Tibial nerve (tissue), 4 donors: ENCODE results near the gene SON. TPM values are rescaled to one million over a fixed set of nuclear protein-coding genes. Genes with fewer than 3 reads are reported as not detected.

Source experiments
- DNase-seq, 2 donors: peaks; one replicate each; pipeline ENCODE4 v3.0.0-alpha.2; 2019; ENCODE audit warnings: low spot score in 2 of 2
- H3K27ac ChIP-seq, 4 donors: fragments of 200-600 bp; sonication (generic) in 3 of 4; one replicate each; pipeline ENCODE4 v1.5.1; 2017 to 2019; ENCODE audit warnings: mild to moderate bottlenecking in 1 of 4
- H3K27me3 ChIP-seq, 2 donors: fragments of 200-600 bp; sonication (generic) in 1 of 2; one replicate each; pipeline versions ENCODE4 v1.5.1 to v1.6.0; 2017 to 2019
- H3K36me3 ChIP-seq, 3 donors: fragments of 200-600 bp; sonication (generic); one replicate each; pipeline ENCODE4 v1.5.1; 2018 to 2019
- H3K4me1 ChIP-seq, 4 donors: fragments of 200-600 bp; sonication (generic) in 3 of 4; one replicate each; pipeline ENCODE4 v1.5.1; 2017 to 2019
- H3K4me3 ChIP-seq, 4 donors: fragments of 200-600 bp; sonication (generic) in 3 of 4; one replicate each; pipeline ENCODE4 v1.5.1; 2017 to 2019; ENCODE audit warnings: mild to moderate bottlenecking in 1 of 4, moderate library complexity in 1 of 4
- H3K9me3 ChIP-seq, 4 donors: fragments of 200-600 bp; sonication (generic) in 3 of 4; one replicate each; pipeline ENCODE4 v1.5.1; 2017 to 2019
- CTCF ChIP-seq, 5 experiments: fragments of 200-600 bp in 3 of 5; fragments of 450-650 bp in 2 of 5; sonication (generic) in 3 of 5; IDR thresholded peaks; one replicate each; pipeline ENCODE4 v1.5.1; 2016 to 2019; ENCODE audit warnings: antibody characterized with exemption in 5 of 5, mild to moderate bottlenecking in 3 of 5, moderate library complexity in 2 of 5
- EP300 ChIP-seq, 2 donors: sonication (generic); formaldehyde crosslinking; IDR thresholded peaks; one replicate each; pipeline ENCODE4 v1.6.1; 2017; ENCODE audit warnings: antibody characterized with exemption in 2 of 2, mild to moderate bottlenecking in 1 of 2
- POLR2A ChIP-seq, 2 donors: fragments of 450-650 bp; IDR thresholded peaks; one replicate each; pipeline ENCODE4 v1.6.1; 2017; ENCODE audit warnings: antibody characterized with exemption in 2 of 2, mild to moderate bottlenecking in 2 of 2, moderate library complexity in 2 of 2
- WGBS, 2 donors: methylation state at CpG; one replicate each; pipeline ENCODE4 v1.1.5; 2018; 5-methylcytosine and 5-hydroxymethylcytosine counted together
- total RNA-seq, 4 donors: library from RNA; depleted of rRNA; stranded (reverse); fragments of >200 nt; gene quantifications; one replicate each; pipeline ENCODE4 v1.1.0, GENCODE V29; 2016

Gene SON
- total RNA-seq, 4 donors from 2014 or later = 243 to 283 (median 271) TPM

GRCh38 chr21:33560965-33561364 lies 18.1 kb downstream of the SON start:
- no peaks in the 10 kb centered on the region for H3K27me3 ChIP-seq
- no peaks in the 10 kb centered on the region for H3K9me3 ChIP-seq
- no peak overlapping the region for H3K4me3 ChIP-seq
- peaks cover 0 to 70% (median 16%) of the 10 kb centered on the region in 3 donors for H3K36me3 ChIP-seq
- peaks cover 0 to 40% (median 2%) of the 10 kb centered on the region in 4 donors for H3K4me1 ChIP-seq
- no peak for TF ChIP-seq CTCF (IDR thresholded peaks at IDR 0.05)
- TF ChIP-seq EP300 (IDR thresholded peaks at IDR 0.05) = no peak
- TF ChIP-seq POLR2A (IDR thresholded peaks at IDR 0.05) = no peak
- no peak overlapping the region for H3K27ac ChIP-seq
- DNase-seq = no peak

- TF ChIP-seq POLR2A (IDR thresholded peaks at IDR 0.05) (no peak), CTCF (IDR thresholded peaks at IDR 0.05) (no peak), EP300 (IDR thresholded peaks at IDR 0.05) (no peak)
- Histone ChIP-seq H3K27ac (no peak overlapping the region), H3K4me3 (no peak overlapping the region), H3K4me1 (peaks cover 0 to 36% (median under 1%) of the 10 kb centered on the region in 4 donors), H3K27me3 (no peaks in the 10 kb centered on the region), H3K9me3 (no peaks in the 10 kb centered on the region), H3K36me3 (peaks cover 0 to 65% (median 16%) of the 10 kb centered on the region in 3 donors)
- 63% methylated on average over 2 of the region's 2 CpGs for WGBS, 2 donors
- DNase-seq = no peak
Observed at GRCh38 chr21:33561373-33561772, 18.5 kb downstream of the SON start.

- Histone ChIP-seq H3K4me1 (peaks cover 0 to 29% (median 0%) of the 10 kb centered on the region in 4 donors), H3K9me3 (no peaks in the 10 kb centered on the region), H3K27me3 (no peaks in the 10 kb centered on the region), H3K4me3 (no peak overlapping the region), H3K27ac (no peak overlapping the region), H3K36me3 (peaks cover 0 to 61% (median 16%) of the 10 kb centered on the region in 3 donors)
- WGBS, 2 donors = 92 to 93% methylated on average over 2 of the region's 2 CpGs
- DNase-seq = no peak
- TF ChIP-seq EP300 (IDR thresholded peaks at IDR 0.05) (no peak), CTCF (IDR thresholded peaks at IDR 0.05) (no peak), POLR2A (IDR thresholded peaks at IDR 0.05) (no peak)
Observed at GRCh38 chr21:33562389-33562788, 19.6 kb downstream of the SON start.

GRCh38 chr21:33566514-33566913 lies 23.7 kb downstream of the SON start:
- H3K9me3 ChIP-seq = no peaks in the 10 kb centered on the region
- no peak overlapping the region for H3K27ac ChIP-seq
- 88 to 91% methylated on average over 2 of the region's 2 CpGs for WGBS, 2 donors
- H3K4me1 ChIP-seq = peaks cover 0 to 28% (median 0%) of the 10 kb centered on the region in 4 donors
- H3K36me3 ChIP-seq = peaks cover 0 to 51% (median 6%) of the 10 kb centered on the region in 3 donors
- no peak overlapping the region for H3K4me3 ChIP-seq
- no peak for TF ChIP-seq EP300 (IDR thresholded peaks at IDR 0.05)
- no peak for DNase-seq
- no peaks in the 10 kb centered on the region for H3K27me3 ChIP-seq

GRCh38 chr21:33567914-33568313 lies 25.1 kb downstream of the SON start:
- 65% methylated on average over 6 of the region's 6 CpGs for WGBS, 2 donors
- no peak for TF ChIP-seq POLR2A (IDR thresholded peaks at IDR 0.05)
- TF ChIP-seq CTCF (IDR thresholded peaks at IDR 0.05) = no peak
- TF ChIP-seq EP300 (IDR thresholded peaks at IDR 0.05) = no peak
- Histone ChIP-seq H3K4me3 (no peak overlapping the region), H3K9me3 (no peaks in the 10 kb centered on the region), H3K27me3 (no peaks in the 10 kb centered on the region), H3K27ac (no peak overlapping the region), H3K4me1 (peaks cover 0 to 35% (median 0%) of the 10 kb centered on the region in 4 donors), H3K36me3 (peaks cover 0 to 61% (median 6%) of the 10 kb centered on the region in 3 donors)
- no peak for DNase-seq

GRCh38 chr21:33568448-33568847 lies 25.6 kb downstream of the SON start:
- 85 to 89% methylated on average over 2 of the region's 2 CpGs for WGBS, 2 donors
- Histone ChIP-seq H3K4me3 (no peak overlapping the region), H3K27ac (no peak overlapping the region), H3K4me1 (peaks cover 0 to 31% (median 0%) of the 10 kb centered on the region in 4 donors), H3K9me3 (no peaks in the 10 kb centered on the region), H3K27me3 (no peaks in the 10 kb centered on the region), H3K36me3 (peaks cover 0 to 65% (median 6%) of the 10 kb centered on the region in 3 donors)
- no peak for DNase-seq
- TF ChIP-seq EP300 (IDR thresholded peaks at IDR 0.05) = no peak
- TF ChIP-seq CTCF (IDR thresholded peaks at IDR 0.05) = no peak
- no peak for TF ChIP-seq POLR2A (IDR thresholded peaks at IDR 0.05)
